Astrocyte (in vitro differentiated cells and primary cell): ENCODE data around the gene BTBD2. TPM values are rescaled to one million over a fixed set of nuclear protein-coding genes. Genes with fewer than 3 reads are reported as not detected.

ENCODE experiments used
- DNase-seq: peaks from one replicate; pipeline ENCODE4 v3.0.0-alpha.2; 2010; ENCODE audit warnings: low read depth
- FAIRE-seq: peaks from 2 replicates; lab custom pipeline; 2011; peaks lifted over from hg19 to GRCh38; lab: Jason Lieb, UNC
- H2AFZ ChIP-seq: 2 replicates; pipeline ENCODE4 v1.6.0; 2012; ENCODE audit warnings: low read depth, low read length, inconsistent platforms
- H3K27ac ChIP-seq: 2 replicates; pipeline ENCODE4 v1.5.1; 2011; ENCODE audit warnings: low read depth, low read length, inconsistent platforms
- H3K27me3 ChIP-seq: 2 replicates; pipeline ENCODE4 v1.6.0; 2011; ENCODE audit warnings: low read length, inconsistent platforms; ENCODE audit not compliant: insufficient read depth
- H3K36me3 ChIP-seq: 2 replicates; pipeline ENCODE4 v1.5.1; 2011; ENCODE audit warnings: low read length, inconsistent platforms; ENCODE audit not compliant: insufficient read depth
- H3K4me1 ChIP-seq: 2 replicates; pipeline ENCODE4 v1.5.1; 2011; ENCODE audit warnings: low read length, inconsistent platforms; ENCODE audit not compliant: insufficient read depth
- H3K4me2 ChIP-seq: 2 replicates; pipeline ENCODE4 v1.6.0; 2012; ENCODE audit warnings: low read length, inconsistent platforms
- H3K4me3 ChIP-seq: 2 replicates; pipeline ENCODE4 v1.5.1; 2011; ENCODE audit warnings: low read depth, mild to moderate bottlenecking, low read length, inconsistent platforms; ENCODE audit not compliant: insufficient read depth
- H3K79me2 ChIP-seq: 2 replicates; pipeline ENCODE4 v1.6.0; 2012; ENCODE audit warnings: mild to moderate bottlenecking, low read length, inconsistent platforms; ENCODE audit not compliant: insufficient read depth
- H3K9ac ChIP-seq: 2 replicates; pipeline ENCODE4 v1.6.0; 2012; ENCODE audit warnings: mild to moderate bottlenecking, low read length, inconsistent platforms
- H3K9me3 ChIP-seq: 2 replicates; pipeline ENCODE4 v1.5.1; 2012; ENCODE audit warnings: low read depth, mild to moderate bottlenecking, low read length, inconsistent platforms; ENCODE audit not compliant: insufficient read depth
- H4K20me1 ChIP-seq: 2 replicates; pipeline ENCODE4 v1.6.0; 2012; ENCODE audit warnings: low read length, inconsistent platforms; ENCODE audit not compliant: insufficient read depth
- H3K27ac Mint-ChIP-seq: one replicate; pipeline ENCODE4 v1.8.0; 2021; ENCODE audit warnings: mild to moderate bottlenecking, mixed read lengths; ENCODE audit not compliant: unreplicated experiment
- H3K27me3 Mint-ChIP-seq: one replicate; pipeline ENCODE4 v1.8.0; 2021; ENCODE audit warnings: low read depth, mixed read lengths; ENCODE audit not compliant: unreplicated experiment
- H3K36me3 Mint-ChIP-seq: one replicate; pipeline ENCODE4 v1.8.0; 2021; ENCODE audit warnings: low read depth, mixed read lengths; ENCODE audit not compliant: unreplicated experiment
- H3K4me1 Mint-ChIP-seq: one replicate; pipeline ENCODE4 v1.8.0; 2021; ENCODE audit warnings: low read depth, mixed read lengths; ENCODE audit not compliant: unreplicated experiment
- H3K4me3 Mint-ChIP-seq: one replicate; pipeline ENCODE4 v1.8.0; 2021; ENCODE audit warnings: mild to moderate bottlenecking, moderate library complexity, mixed read lengths; ENCODE audit not compliant: unreplicated experiment
- H3K9me3 Mint-ChIP-seq: one replicate; pipeline ENCODE4 v1.8.0; 2021; ENCODE audit warnings: mild to moderate bottlenecking, mixed read lengths; ENCODE audit not compliant: unreplicated experiment
- CTCF ChIP-seq: IDR thresholded peaks from 2 replicates; pipeline ENCODE4 v1.5.1; 2011; ENCODE audit warnings: low read depth, mild to moderate bottlenecking, inconsistent platforms, low read length, moderate library complexity; ENCODE audit not compliant: insufficient read depth
- EZH2 ChIP-seq: IDR thresholded peaks from 2 replicates; pipeline ENCODE4 v1.6.1; 2012; ENCODE audit warnings: mild to moderate bottlenecking, low read length, inconsistent platforms; ENCODE audit not compliant: insufficient read depth
- total RNA-seq: library from RNA; stranded (reverse); gene quantifications from 2 replicates; pipeline ENCODE4 v1.2.1, GENCODE V29; 2021

The BTBD2 gene
- total RNA-seq, 1 donor from 2014 or later: 53.7 TPM

- Mint-ChIP-seq H3K4me3 (no peak overlapping the region), H3K27ac (no peak overlapping the region), H3K4me1 (peaks cover 5% of the 10 kb centered on the region), H3K27me3 (no peaks in the 10 kb centered on the region), H3K9me3 (peaks cover 2% of the 10 kb centered on the region), H3K36me3 (peaks cover 3% of the 10 kb centered on the region)
- Histone ChIP-seq H3K9me3 (peaks cover 4% of the 10 kb centered on the region), H4K20me1 (peaks cover 11% of the 10 kb centered on the region), H3K27ac (no peak overlapping the region), H3K36me3 (no peaks in the 10 kb centered on the region), H3K79me2 (peaks cover under 1% of the 10 kb centered on the region), H2AFZ (no peak overlapping the region), H3K4me1 (peaks cover 11% of the 10 kb centered on the region), H3K27me3 (no peaks in the 10 kb centered on the region), H3K9ac (no peak overlapping the region), H3K4me2 (no peak overlapping the region), H3K4me3 (no peak overlapping the region)
- TF ChIP-seq EZH2 (no peak), CTCF (no peak)
- DNase-seq (no peak), FAIRE-seq (no peak)
Observed at GRCh38 chr19:2039089-2039958, 23.8 kb upstream of the BTBD2 start.

GRCh38 chr19:2038284-2039088 is 23.0 kb upstream of the BTBD2 start:
- no peak overlapping the region for H2AFZ ChIP-seq
- H3K4me2 ChIP-seq: no peak overlapping the region
- no peak overlapping the region for H3K9ac ChIP-seq
- peaks cover 11% of the 10 kb centered on the region for H3K4me1 ChIP-seq
- no peaks in the 10 kb centered on the region for H3K79me2 ChIP-seq
- no peak overlapping the region for H3K27ac ChIP-seq
- no peak overlapping the region for H3K4me3 Mint-ChIP-seq
- no peak overlapping the region for H3K27ac Mint-ChIP-seq
- FAIRE-seq: no peak
- H4K20me1 ChIP-seq: peaks cover 6% of the 10 kb centered on the region
- H3K9me3 Mint-ChIP-seq: peaks cover 2% of the 10 kb centered on the region
- H3K9me3 ChIP-seq: peaks cover 4% of the 10 kb centered on the region
- TF ChIP-seq CTCF (no peak), EZH2 (no peak)
- peaks cover 2% of the 10 kb centered on the region for H3K36me3 Mint-ChIP-seq
- peaks cover 4% of the 10 kb centered on the region for H3K4me1 Mint-ChIP-seq
- no peaks in the 10 kb centered on the region for H3K27me3 Mint-ChIP-seq
- no peak for DNase-seq
- H3K4me3 ChIP-seq: no peak overlapping the region
- H3K36me3 ChIP-seq: no peaks in the 10 kb centered on the region
- no peaks in the 10 kb centered on the region for H3K27me3 ChIP-seq
